IMR-90 (cell line): ENCODE data around the gene MBTPS1.

Experiments used
- CHD1 ChIP-seq: IDR thresholded peaks from 2 replicates; pipeline ENCODE4 v1.6.1; 2012; ENCODE audit warnings: low read depth, low read length, improper control_type of control experiment
- MAFK ChIP-seq: IDR thresholded peaks from 2 replicates; pipeline ENCODE4 v1.6.1; 2012; ENCODE audit warnings: low read depth, low read length, improper control_type of control experiment
- POLR2A ChIP-seq: IDR thresholded peaks from 2 replicates; pipeline ENCODE4 v1.6.1; 2012; ENCODE audit warnings: mild to moderate bottlenecking, low read depth, low read length
- RAD21 ChIP-seq: IDR thresholded peaks from 2 replicates; pipeline ENCODE4 v1.6.1; 2012; ENCODE audit warnings: low read length, improper control_type of control experiment
- TF ChIP-seq, protein P1 (sequence below): conservative IDR thresholded peaks from 2 replicates; pipeline ENCODE4 v1.5.1; 2012; ENCODE audit warnings: mild to moderate bottlenecking, low read depth, low read length, improper control_type of control experiment
- TF ChIP-seq, protein P2 (sequence below): fragments of 150-350 bp; IDR thresholded peaks from 2 replicates; pipeline ENCODE4 v1.6.1; 2017; ENCODE audit warnings: mild to moderate bottlenecking, antibody characterized with exemption, low read length, low read depth

DNA sequence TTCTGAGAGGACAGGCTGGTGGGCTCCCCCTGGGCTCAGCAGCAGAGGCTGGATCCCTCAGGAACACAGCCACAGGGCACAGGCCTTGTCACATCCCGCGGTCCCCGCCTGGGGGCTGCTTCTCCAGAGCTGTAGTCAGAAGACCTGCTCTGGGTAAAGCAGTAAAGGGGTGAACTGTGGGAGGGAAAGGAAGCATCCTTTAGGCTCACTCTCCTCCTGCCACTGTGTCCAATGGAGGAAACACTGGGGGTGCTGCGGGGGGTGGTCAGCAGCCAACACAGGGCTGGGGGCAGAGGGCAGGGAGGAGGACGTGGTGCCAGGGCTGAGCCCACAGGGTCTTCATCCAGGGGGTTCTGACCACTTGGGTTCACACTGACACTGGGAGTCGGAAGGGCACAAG is 69.1 kb downstream of the MBTPS1 start:
- TF ChIP-seq, protein P1, sequence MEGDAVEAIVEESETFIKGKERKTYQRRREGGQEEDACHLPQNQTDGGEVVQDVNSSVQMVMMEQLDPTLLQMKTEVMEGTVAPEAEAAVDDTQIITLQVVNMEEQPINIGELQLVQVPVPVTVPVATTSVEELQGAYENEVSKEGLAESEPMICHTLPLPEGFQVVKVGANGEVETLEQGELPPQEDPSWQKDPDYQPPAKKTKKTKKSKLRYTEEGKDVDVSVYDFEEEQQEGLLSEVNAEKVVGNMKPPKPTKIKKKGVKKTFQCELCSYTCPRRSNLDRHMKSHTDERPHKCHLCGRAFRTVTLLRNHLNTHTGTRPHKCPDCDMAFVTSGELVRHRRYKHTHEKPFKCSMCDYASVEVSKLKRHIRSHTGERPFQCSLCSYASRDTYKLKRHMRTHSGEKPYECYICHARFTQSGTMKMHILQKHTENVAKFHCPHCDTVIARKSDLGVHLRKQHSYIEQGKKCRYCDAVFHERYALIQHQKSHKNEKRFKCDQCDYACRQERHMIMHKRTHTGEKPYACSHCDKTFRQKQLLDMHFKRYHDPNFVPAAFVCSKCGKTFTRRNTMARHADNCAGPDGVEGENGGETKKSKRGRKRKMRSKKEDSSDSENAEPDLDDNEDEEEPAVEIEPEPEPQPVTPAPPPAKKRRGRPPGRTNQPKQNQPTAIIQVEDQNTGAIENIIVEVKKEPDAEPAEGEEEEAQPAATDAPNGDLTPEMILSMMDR = no peak
- TF ChIP-seq, protein P2, sequence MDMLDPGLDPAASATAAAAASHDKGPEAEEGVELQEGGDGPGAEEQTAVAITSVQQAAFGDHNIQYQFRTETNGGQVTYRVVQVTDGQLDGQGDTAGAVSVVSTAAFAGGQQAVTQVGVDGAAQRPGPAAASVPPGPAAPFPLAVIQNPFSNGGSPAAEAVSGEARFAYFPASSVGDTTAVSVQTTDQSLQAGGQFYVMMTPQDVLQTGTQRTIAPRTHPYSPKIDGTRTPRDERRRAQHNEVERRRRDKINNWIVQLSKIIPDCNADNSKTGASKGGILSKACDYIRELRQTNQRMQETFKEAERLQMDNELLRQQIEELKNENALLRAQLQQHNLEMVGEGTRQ = no peak
- TF ChIP-seq RAD21 (no peak), POLR2A (no peak), MAFK (no peak), CHD1 (no peak)
